Coronary artery (tissue), 2 donors: ENCODE measurements around the gene CCDC196.
A peak's percentile ranks its signal among the peaks of the same experiment; 100 is the strongest.

Source experiments
- DNase-seq: peaks from one replicate; pipeline ENCODE4 v3.0.0-alpha.2; 2017; ENCODE audit warnings: low spot score
- H3K27ac ChIP-seq, 2 donors: fragments of 200-600 bp; sonication (generic); one replicate each; pipeline ENCODE4 v1.5.1; 2016 to 2019
- H3K4me3 ChIP-seq: fragments of 200-600 bp; sonication (generic); 2 replicates; pipeline ENCODE4 v1.5.1; 2016; ENCODE audit warnings: mild to moderate bottlenecking, moderate library complexity
- CTCF ChIP-seq: fragments of 200-600 bp; sonication (generic); IDR thresholded peaks from one replicate; pipeline ENCODE4 v1.5.1; 2019; ENCODE audit warnings: antibody characterized with exemption

The CCDC196 gene

GRCh38 chr14:66503532-66503931 is 17.4 kb downstream of the CCDC196 start:
- no peak overlapping the region for H3K27ac ChIP-seq
- H3K4me3 ChIP-seq = no peak overlapping the region
- no peak for DNase-seq
- no peak for TF ChIP-seq CTCF

DNA sequence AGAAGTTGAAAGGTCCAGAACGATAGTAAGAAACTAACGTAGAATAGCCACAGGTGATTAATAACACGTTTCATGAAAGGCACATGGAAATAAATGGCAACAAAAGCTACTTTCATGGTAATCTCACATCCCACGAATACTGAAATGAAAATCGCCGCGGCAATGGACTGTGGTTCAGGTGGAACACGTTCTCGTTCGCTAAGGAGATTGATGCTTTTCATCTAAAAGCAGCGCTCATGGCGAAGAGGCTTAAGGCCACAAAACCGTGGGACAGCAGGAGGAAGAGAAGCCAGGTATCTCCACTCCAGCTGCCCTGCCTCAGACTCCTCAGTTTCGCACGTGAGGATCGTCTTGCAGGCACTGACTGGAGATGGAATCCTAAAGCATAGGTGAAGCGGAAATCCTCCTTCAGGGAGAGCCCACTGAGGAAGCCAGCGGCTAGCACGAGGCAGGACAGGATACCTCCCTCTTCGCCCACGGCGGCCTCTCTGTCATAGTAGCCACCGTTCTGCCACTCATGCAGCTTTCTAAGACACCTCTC is 21.1 kb downstream of the CCDC196 start:
- peak overlapping the region; percentile 89 to 91 for H3K27ac ChIP-seq
- TF ChIP-seq CTCF = no peak
- H3K4me3 ChIP-seq = peak overlapping the region; percentile 74
- DNase-seq = no peak

- H3K27ac ChIP-seq = peak within 1 kb of the TSS; percentile 89 to 91
- DNase-seq = peak; percentile 97
- H3K4me3 ChIP-seq = peak within 1 kb of the TSS; percentile 74
- no peak for TF ChIP-seq CTCF
Measured at GRCh38 chr14:66507722-66508546, 21.8 kb downstream of the CCDC196 start, which contains the start of gene GPHN. GPHN (plus strand) TSS chr14:66508147.

DNA sequence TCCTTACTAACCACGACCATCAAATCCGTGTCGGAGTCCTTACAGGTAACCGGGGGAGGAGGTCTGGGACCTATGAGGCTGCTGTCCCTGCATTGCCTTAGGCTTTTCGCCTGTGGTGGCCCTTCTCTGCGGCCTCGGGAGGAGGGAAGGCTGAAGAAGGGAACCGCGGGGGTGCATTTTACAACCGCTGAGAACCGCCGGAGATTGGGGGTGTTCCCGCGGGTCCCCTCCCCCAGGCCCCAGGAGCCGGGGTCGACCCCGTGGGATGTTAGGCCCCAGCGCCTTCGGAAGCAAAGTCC is 22.3 kb downstream of the CCDC196 start:
- peak overlapping the region; percentile 74 for H3K4me3 ChIP-seq

GRCh38 chr14:66508846-66509621 is 22.9 kb downstream of the CCDC196 start:
- TF ChIP-seq CTCF = no peak
- peak overlapping the region; percentile 74 for H3K4me3 ChIP-seq
- peak; percentile 79 for DNase-seq
- H3K27ac ChIP-seq = peak overlapping the region; percentile 89 to 91

More for the DNA sequence above, 22.3 kb downstream of the CCDC196 start:
- peak overlapping the region; percentile 89 to 91 for H3K27ac ChIP-seq
- no peak for DNase-seq
- TF ChIP-seq CTCF = no peak

- DNase-seq = no peak
- TF ChIP-seq CTCF = no peak
- no peak overlapping the region for H3K27ac ChIP-seq
- H3K4me3 ChIP-seq = peak overlapping the region; percentile 74
Measured at GRCh38 chr14:66509874-66510273, 23.7 kb downstream of the CCDC196 start.
